ENCODE measurements around the gene ELOVL3.
A peak's percentile ranks its signal among the peaks of the same experiment; 100 is the strongest.

Gene ELOVL3

GRCh38 chr10:102227050-102227449, 951 bp downstream of the ELOVL3 start:
- no peak for TF ChIP-seq CTCF (IDR thresholded peaks at IDR 0.05)
- DNase-seq (ENCODE audit: low spot score): no peak
- H3K27ac ChIP-seq: no peak overlapping the region
- H3K4me3 ChIP-seq: no peak overlapping the region

- peak; percentile 83 for TF ChIP-seq CTCF (IDR thresholded peaks at IDR 0.05)
- H3K27ac ChIP-seq: no peak overlapping the region
- peak; percentile 81 for DNase-seq (ENCODE audit: low spot score)
- H3K4me3 ChIP-seq: peak overlapping the region; percentile 68
Observed at GRCh38 chr10:102229810-102230263, 3.7 kb downstream of the ELOVL3 start.

GRCh38 chr10:102230264-102230860, 4.3 kb downstream of the ELOVL3 start:
- no peak overlapping the region for H3K27ac ChIP-seq
- no peak for TF ChIP-seq CTCF (IDR thresholded peaks at IDR 0.05)
- H3K4me3 ChIP-seq: peak overlapping the region; percentile 68
- DNase-seq (ENCODE audit: low spot score): peak; percentile 71

- H3K4me3 ChIP-seq: peak overlapping the region; percentile 68
- peak; percentile 64 for DNase-seq (ENCODE audit: low spot score)
- TF ChIP-seq CTCF (IDR thresholded peaks at IDR 0.05): no peak
- H3K27ac ChIP-seq: no peak overlapping the region
Observed at GRCh38 chr10:102230861-102231356, 4.8 kb downstream of the ELOVL3 start.

- H3K4me3 ChIP-seq: peak overlapping the region; percentile 68
Observed at GRCh38 chr10:102231357-102232318, 5.5 kb downstream of the ELOVL3 start.

GRCh38 chr10:102233997-102234396, 7.9 kb downstream of the ELOVL3 start:
- Histone ChIP-seq H3K27ac (no peak overlapping the region), H3K4me3 (no peak overlapping the region)
- DNase-seq (ENCODE audit: low spot score): no peak
- no peak for TF ChIP-seq CTCF (IDR thresholded peaks at IDR 0.05)

More at GRCh38 chr10:102231357-102232318, 5.5 kb downstream of the ELOVL3 start:
- TF ChIP-seq CTCF (IDR thresholded peaks at IDR 0.05): no peak
- H3K27ac ChIP-seq: no peak overlapping the region
- DNase-seq (ENCODE audit: low spot score): peak; percentile 70

Measured in coronary artery (tissue), 2 donors.